Measurements from ENCODE around the gene WSCD2.

DNA sequence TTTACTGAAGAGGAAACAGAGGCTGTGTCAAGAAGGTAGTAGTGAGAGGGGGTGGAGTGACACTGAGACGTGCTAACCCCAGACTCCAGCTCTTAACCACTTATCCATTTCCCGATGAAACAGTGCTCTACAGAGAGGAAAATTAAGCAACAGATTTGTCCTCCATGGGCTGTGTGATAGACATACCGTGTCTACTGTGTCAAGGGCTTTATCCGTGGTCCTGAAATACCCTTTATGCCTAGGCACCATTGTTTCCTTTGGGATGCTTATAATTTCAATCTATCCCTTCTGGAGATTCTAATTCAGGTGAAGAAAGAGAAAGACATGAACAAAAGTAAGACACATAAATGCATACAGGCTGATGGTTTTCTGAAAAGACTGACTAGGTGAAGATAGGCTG, 138.4 kb downstream of the WSCD2 start:
- TF ChIP-seq, protein P1, sequence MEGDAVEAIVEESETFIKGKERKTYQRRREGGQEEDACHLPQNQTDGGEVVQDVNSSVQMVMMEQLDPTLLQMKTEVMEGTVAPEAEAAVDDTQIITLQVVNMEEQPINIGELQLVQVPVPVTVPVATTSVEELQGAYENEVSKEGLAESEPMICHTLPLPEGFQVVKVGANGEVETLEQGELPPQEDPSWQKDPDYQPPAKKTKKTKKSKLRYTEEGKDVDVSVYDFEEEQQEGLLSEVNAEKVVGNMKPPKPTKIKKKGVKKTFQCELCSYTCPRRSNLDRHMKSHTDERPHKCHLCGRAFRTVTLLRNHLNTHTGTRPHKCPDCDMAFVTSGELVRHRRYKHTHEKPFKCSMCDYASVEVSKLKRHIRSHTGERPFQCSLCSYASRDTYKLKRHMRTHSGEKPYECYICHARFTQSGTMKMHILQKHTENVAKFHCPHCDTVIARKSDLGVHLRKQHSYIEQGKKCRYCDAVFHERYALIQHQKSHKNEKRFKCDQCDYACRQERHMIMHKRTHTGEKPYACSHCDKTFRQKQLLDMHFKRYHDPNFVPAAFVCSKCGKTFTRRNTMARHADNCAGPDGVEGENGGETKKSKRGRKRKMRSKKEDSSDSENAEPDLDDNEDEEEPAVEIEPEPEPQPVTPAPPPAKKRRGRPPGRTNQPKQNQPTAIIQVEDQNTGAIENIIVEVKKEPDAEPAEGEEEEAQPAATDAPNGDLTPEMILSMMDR (IDR thresholded peaks at IDR 0.05) = no peak
- no peak for TF ChIP-seq EZH2 (IDR thresholded peaks at IDR 0.05; ENCODE audit: borderline replicate concordance, insufficient read depth, low read depth, low read length, poor library complexity, severe bottlenecking)
